Measurements from ENCODE around the gene CD69.

- no peak for TF ChIP-seq CTCF (IDR thresholded peaks at IDR 0.05; ENCODE audit: poor library complexity, severe bottlenecking)
- TF ChIP-seq POLR2AphosphoS5 (IDR thresholded peaks at IDR 0.05): no peak
- no peak for TF ChIP-seq MXI1 (conservative IDR thresholded peaks at IDR 0.05; ENCODE audit: poor library complexity, severe bottlenecking)
Measured at GRCh38 chr12:9736936-9737705, 23.6 kb downstream of the CD69 start.

Data from neural cell (in vitro differentiated cells).